ENCODE results near the gene MRGPRX3.

MRGPRX3 gene

DNA sequence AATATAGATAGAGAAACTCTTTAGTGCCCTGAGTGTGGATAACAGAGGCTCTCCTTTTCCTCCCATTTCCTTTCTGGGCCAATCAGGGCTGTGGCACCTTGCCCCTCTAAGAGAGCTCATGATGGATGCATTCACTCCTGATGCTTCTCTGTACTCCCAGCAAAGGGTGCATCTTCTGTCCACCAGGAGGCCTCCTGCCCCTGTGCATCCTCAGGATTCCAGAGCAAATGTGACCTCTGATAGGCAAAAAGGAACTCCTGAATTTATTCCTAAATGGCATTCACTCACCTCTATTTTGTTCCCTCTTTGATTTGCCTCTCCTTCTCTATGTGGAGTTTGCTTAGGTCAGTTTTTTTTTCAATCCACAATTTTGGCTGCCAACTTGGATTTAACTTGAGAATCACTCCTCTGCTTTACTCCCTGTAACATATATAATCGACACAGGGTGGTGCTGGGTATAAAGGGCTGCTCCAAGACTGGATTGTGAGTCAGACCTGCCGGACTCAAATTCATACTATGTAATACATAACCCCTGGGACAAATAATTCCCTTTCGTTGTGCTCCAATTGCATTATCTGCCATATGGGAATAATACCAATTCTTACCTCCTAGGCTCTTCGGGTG is 39.1 kb downstream of the MRGPRX3 start:
- DNase-seq = no peak

DNA sequence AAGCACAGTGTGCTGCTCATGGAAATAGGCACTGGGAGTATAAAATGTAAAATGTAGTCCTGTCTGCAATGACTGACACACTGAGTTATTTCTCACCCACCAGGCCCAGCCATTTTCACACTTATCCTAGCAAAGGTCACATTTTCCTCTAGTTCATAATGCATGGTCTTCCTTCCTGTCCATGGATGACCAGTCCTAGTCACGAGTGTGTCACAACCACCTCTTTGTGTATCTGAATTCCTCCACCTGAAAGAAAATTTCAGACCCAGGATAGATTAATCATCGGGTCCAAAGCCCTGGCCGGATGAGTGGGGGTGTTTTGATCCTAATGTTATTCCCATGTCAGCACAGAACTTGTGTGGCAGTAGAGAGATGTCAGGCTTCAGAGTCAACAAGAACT is 40.3 kb downstream of the MRGPRX3 start, which contains the start of gene MRGPRX4:
Gene MRGPRX4, plus strand, starts transcription at position 172 of the 400 bp plus-strand sequence. CDS start 420 bp downstream, outside the sequence.
- DNase-seq = no peak

- no peak for DNase-seq
Observed at GRCh38 chr11:18173225-18173866, 41.0 kb downstream of the MRGPRX3 start.
